Measurements from ENCODE around the gene GORAB. TPM values are rescaled to one million over a fixed set of nuclear protein-coding genes. Genes with fewer than 3 reads are reported as not detected.

Gene GORAB
- total and polyA plus RNA-seq, 2 of the 8 experiments (the other 6 are each of a cell fraction or from before 2014, with no cell fraction given), result 4.0 to 9.6 TPM

- no peak overlapping the region for H4K5ac ChIP-seq (ENCODE audit: insufficient read length, low read depth, low read length)
- H3K9ac ChIP-seq (replicated peaks in 1 of 4; ENCODE audit: extremely low read depth in 1 of 4, low read depth in 3 of 4, low read length in 3 of 4), result no peak overlapping the region
- no peak overlapping the region for H3K14ac ChIP-seq (ENCODE audit: insufficient read length)
- no peak overlapping the region for H2AFZ ChIP-seq (ENCODE audit: low read length)
- no peak overlapping the region for H2BK5ac ChIP-seq (ENCODE audit: low read depth, low read length)
- H3K23ac ChIP-seq (ENCODE audit: insufficient read length), result no peak overlapping the region
- H3K9me3 ChIP-seq (ENCODE audit: insufficient read depth in 2 of 2, low read depth in 1 of 2, low read length in 1 of 2), result no peaks in the 10 kb centered on the region
- no peak overlapping the region for H3K27ac ChIP-seq (ENCODE audit: low read depth, low read length)
- H2BK12ac ChIP-seq (ENCODE audit: low read depth, low read length), result no peak overlapping the region
- DNase-seq (ENCODE audit: low read depth in 1 of 2, low spot score in 2 of 2) (no peak), FAIRE-seq (no peak)
- no peak overlapping the region for H3K4me3 ChIP-seq (ENCODE audit: extremely low read depth in 1 of 4, insufficient read depth in 2 of 4, low read depth in 3 of 4, low read length in 4 of 4)
- no peaks in the 10 kb centered on the region for H3K36me3 ChIP-seq (ENCODE audit: control insufficient read depth in 2 of 4, insufficient read depth in 4 of 4, low read length in 3 of 4)
- no peak overlapping the region for H4K8ac ChIP-seq (ENCODE audit: extremely low read depth, insufficient read depth, low read length)
- no peaks in the 10 kb centered on the region for H4K20me1 ChIP-seq (replicated peaks in 1 of 2; ENCODE audit: control insufficient read depth in 1 of 2, insufficient read depth in 2 of 2, low read length in 2 of 2)
- H3K56ac ChIP-seq (replicated peaks; ENCODE audit: insufficient read length, low read depth, low read length), result no peak overlapping the region
- H3K18ac ChIP-seq (ENCODE audit: extremely low read depth, low read length), result no peak overlapping the region
- no peak overlapping the region for H4K91ac ChIP-seq (replicated peaks; ENCODE audit: insufficient read length, low read length)
- H3K79me2 ChIP-seq (ENCODE audit: control insufficient read depth in 1 of 2, insufficient read depth in 2 of 2, low read length in 2 of 2), result no peaks in the 10 kb centered on the region
- H2BK120ac ChIP-seq (replicated peaks; ENCODE audit: low read depth, low read length), result no peak overlapping the region
- no peak overlapping the region for H2AK5ac ChIP-seq (ENCODE audit: low read depth, low read length)
- ChIA-PET CTCF (ENCODE audit: partially characterized antibody) (interaction anchor here (0.6 to 1.1 kb wide), 2 partner anchors 20 to 346 kb away, joined by 3 read pairs; no protein-coding TSS in a partner anchor), POLR2A (ENCODE audit: partially characterized antibody) (no interaction called here)
- WGBS, 2 experiments (ENCODE audit: extremely low coverage in 1 of 2, insufficient coverage in 1 of 2, insufficient read length in 1 of 2, insufficient replicate concordance in 2 of 2, low coverage in 1 of 2, low lambda C conversion rate in 2 of 2, missing lambda C conversion rate in 1 of 2), result 89 to 100% methylated on average over 1 to 3 of the region's 3 CpGs
- no peak overlapping the region for H3K4ac ChIP-seq (replicated peaks; ENCODE audit: insufficient read length, low read depth, low read length)
- H3K79me1 ChIP-seq (ENCODE audit: low read depth, low read length), result no peaks in the 10 kb centered on the region
- H3K4me2 ChIP-seq (ENCODE audit: insufficient read depth in 1 of 2, low read depth in 2 of 2, low read length in 2 of 2), result no peak overlapping the region
- H2BK20ac ChIP-seq (ENCODE audit: low read length), result no peak overlapping the region
- no peaks in the 10 kb centered on the region for H3K4me1 ChIP-seq (replicated peaks in 1 of 4; ENCODE audit: control insufficient read depth in 3 of 4, insufficient read depth in 4 of 4, low read length in 3 of 4)
- no peak overlapping the region for H2BK15ac ChIP-seq (ENCODE audit: low read length)
- H3K27me3 ChIP-seq (replicated peaks in 1 of 4; ENCODE audit: control insufficient read depth in 3 of 4, extremely low read depth in 1 of 4, insufficient read depth in 3 of 4, low read length in 3 of 4), result no peaks in the 10 kb centered on the region
- no peaks in the 10 kb centered on the region for H3K23me2 ChIP-seq (ENCODE audit: low read depth, low read length)
- TF ChIP-seq RXRA (IDR thresholded peaks at IDR 0.05; ENCODE audit: insufficient read depth, low read depth, low read length) (no peak), PHF8 (conservative IDR thresholded peaks at IDR 0.05; ENCODE audit: low read depth, low read length) (no peak), JUN (IDR thresholded peaks at IDR 0.05; ENCODE audit: low read depth, low read length) (no peak), BCL11A (IDR thresholded peaks at IDR 0.05; ENCODE audit: low read depth in 2 of 2, low read length in 2 of 2) (no peak), CHD1 (IDR thresholded peaks at IDR 0.05; ENCODE audit: low read depth, low read length) (no peak), CHD2 (IDR thresholded peaks at IDR 0.05; ENCODE audit: low read length) (no peak), NANOG (IDR thresholded peaks at IDR 0.05; ENCODE audit: insufficient read depth, low read depth, low read length, poor library complexity, severe bottlenecking) (no peak), RFX5 (IDR thresholded peaks at IDR 0.05; ENCODE audit: borderline replicate concordance, low read depth, low read length) (no peak), RNF2 (IDR thresholded peaks at IDR 0.05; ENCODE audit: borderline replicate concordance, low read depth, low read length, missing control alignments, poor library complexity, severe bottlenecking) (no peak), RBBP5 (IDR thresholded peaks at IDR 0.05; ENCODE audit: borderline replicate concordance, low read depth, low read length) (no peak), TCF12 (IDR thresholded peaks at IDR 0.05; ENCODE audit: low read depth, low read length) (no peak), BRCA1 (IDR thresholded peaks at IDR 0.05; ENCODE audit: low read depth, low read length) (no peak), POLR2A (IDR thresholded peaks at IDR 0.05; ENCODE audit: control extremely low read depth in 1 of 2, low read depth in 2 of 2, low read length in 2 of 2) (no peak), CEBPB (IDR thresholded peaks at IDR 0.05; ENCODE audit: low read depth, low read length) (no peak), EP300 (IDR thresholded peaks at IDR 0.05; ENCODE audit: borderline replicate concordance in 1 of 2, low read depth in 2 of 2, low read length in 2 of 2) (no peak)
Observed at GRCh38 chr1:170518965-170519364, 13.0 kb upstream of the GORAB start.

Data from H1 (cell line).